H1 (cell line): ENCODE results near the gene FAIM2.

Source experiments
- GABPA ChIP-seq: IDR thresholded peaks from 2 replicates; pipeline ENCODE4 v1.6.1; 2011; ENCODE audit warnings: mild to moderate bottlenecking, low read length, moderate library complexity, borderline replicate concordance; ENCODE audit not compliant: insufficient read depth
- KDM1A ChIP-seq: fragments of 200-600, 300-600 bp; sonication (generic); IDR thresholded peaks from 2 replicates; pipeline ENCODE4 v1.7.1; 2016; ENCODE audit warnings: mild to moderate bottlenecking, low read length, borderline replicate concordance
- SIRT6 ChIP-seq: IDR thresholded peaks from one replicate; pipeline ENCODE4 v1.7.1; 2012; ENCODE audit warnings: low read length, inconsistent platforms
- TF ChIP-seq, protein P1 (sequence below), 3 experiments: IDR thresholded peaks; 1 replicate in 2 of 3; 2 replicates in 1 of 3; pipeline versions ENCODE4 v1.5.1 to v1.6.1; 2011; ENCODE audit warnings: low read length in 3 of 3, mild to moderate bottlenecking in 3 of 3, inconsistent platforms in 2 of 3, low read depth in 1 of 3, moderate library complexity in 1 of 3; ENCODE audit not compliant: insufficient read depth in 1 of 3; ENCODE audit errors: control extremely low read depth in 1 of 3

DNA sequence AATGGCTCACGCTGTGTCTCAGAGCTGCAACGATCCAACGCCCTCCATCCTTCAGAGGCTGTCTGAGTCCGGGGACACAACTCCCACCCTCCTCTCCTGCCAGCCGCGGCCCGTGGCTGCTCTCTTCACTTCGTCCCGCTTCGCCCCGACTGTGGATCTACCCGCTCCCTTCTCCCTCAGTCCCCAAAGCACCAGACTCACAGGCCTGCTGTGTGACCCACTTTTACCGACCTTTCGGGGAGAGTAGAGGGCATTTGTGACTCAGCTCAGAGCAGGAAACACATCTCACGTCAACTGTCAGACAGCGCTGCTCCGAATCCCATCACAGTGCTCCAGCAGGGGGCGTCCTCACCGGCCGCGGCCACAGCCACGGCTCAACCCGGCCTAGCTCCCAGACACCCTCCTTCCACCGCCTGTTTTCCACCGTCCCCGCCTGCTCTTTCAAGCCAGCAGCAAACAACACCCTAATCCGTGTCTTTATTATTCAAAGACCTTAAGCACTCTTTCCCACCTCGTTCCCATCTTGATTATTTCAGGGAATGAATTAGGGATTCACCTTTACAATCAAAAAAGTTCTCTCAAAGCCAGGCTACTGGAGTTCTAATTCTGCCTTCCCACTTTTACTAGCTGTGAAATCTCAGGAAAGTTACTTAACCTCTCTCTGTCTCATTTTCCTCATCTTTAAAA is 41.8 kb upstream of the FAIM2 start:
- TF ChIP-seq GABPA (peak; percentile 60; the same call in 1 of the 2 replicates), SIRT6 (no peak), KDM1A (no peak; the same call in 1 of the 2 replicates)
- TF ChIP-seq, protein P1, sequence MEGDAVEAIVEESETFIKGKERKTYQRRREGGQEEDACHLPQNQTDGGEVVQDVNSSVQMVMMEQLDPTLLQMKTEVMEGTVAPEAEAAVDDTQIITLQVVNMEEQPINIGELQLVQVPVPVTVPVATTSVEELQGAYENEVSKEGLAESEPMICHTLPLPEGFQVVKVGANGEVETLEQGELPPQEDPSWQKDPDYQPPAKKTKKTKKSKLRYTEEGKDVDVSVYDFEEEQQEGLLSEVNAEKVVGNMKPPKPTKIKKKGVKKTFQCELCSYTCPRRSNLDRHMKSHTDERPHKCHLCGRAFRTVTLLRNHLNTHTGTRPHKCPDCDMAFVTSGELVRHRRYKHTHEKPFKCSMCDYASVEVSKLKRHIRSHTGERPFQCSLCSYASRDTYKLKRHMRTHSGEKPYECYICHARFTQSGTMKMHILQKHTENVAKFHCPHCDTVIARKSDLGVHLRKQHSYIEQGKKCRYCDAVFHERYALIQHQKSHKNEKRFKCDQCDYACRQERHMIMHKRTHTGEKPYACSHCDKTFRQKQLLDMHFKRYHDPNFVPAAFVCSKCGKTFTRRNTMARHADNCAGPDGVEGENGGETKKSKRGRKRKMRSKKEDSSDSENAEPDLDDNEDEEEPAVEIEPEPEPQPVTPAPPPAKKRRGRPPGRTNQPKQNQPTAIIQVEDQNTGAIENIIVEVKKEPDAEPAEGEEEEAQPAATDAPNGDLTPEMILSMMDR (IDR thresholded peaks at IDR 0.05; ENCODE audit: control extremely low read depth in 1 of 3, insufficient read depth in 1 of 3, low read depth in 1 of 3, low read length in 3 of 3): peak; percentile 87 to 95 (median 89)
